NCI-H1436 (cell line): Measurements from ENCODE around the gene NAT14.
A peak's percentile ranks its signal among the peaks of the same experiment; 100 is the strongest.

Experiments used
- DNase-seq: peaks from one replicate; lab custom pipeline; 2025; lab: John Stamatoyannopoulos, UW

NAT14 gene

DNA sequence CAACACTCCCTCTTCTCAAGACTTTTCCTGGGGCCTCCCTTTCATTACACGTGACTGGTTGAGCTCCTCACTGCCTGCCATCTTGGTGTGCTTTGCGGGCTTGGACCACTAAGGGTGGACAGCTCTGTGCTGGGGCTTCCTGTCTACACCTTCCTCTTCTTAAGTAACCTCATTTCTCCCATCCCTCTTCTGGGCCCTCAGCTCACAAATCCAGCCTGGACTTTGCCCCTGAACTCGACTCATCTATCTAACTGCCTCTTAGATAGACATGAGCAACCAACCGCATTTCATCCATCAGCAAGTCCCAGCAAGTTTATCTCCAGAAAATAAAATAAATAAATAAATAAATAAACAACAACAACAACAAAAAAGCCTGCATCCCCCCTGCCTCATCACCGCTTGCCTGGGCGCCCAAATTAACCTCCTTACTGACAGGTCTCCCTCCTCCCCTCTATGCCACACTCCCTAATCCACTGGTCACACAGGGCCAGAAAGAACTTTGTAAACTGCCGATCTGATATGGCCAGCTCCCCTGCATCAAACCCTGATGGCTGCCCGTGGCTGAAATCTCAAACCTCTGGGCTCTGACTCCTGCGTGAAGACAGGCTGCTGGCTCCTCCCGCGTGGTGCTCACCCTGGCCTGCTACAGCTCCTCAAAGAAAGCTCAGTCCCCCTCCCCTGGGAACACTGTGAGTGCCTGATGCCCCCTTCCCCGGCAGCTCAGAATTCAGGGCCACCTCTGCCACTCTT, 31.3 kb upstream of the NAT14 start:
- no peak for DNase-seq

- peak; percentile 22 for DNase-seq
Measured at GRCh38 chr19:55454787-55455243, 30.2 kb upstream of the NAT14 start.

DNA sequence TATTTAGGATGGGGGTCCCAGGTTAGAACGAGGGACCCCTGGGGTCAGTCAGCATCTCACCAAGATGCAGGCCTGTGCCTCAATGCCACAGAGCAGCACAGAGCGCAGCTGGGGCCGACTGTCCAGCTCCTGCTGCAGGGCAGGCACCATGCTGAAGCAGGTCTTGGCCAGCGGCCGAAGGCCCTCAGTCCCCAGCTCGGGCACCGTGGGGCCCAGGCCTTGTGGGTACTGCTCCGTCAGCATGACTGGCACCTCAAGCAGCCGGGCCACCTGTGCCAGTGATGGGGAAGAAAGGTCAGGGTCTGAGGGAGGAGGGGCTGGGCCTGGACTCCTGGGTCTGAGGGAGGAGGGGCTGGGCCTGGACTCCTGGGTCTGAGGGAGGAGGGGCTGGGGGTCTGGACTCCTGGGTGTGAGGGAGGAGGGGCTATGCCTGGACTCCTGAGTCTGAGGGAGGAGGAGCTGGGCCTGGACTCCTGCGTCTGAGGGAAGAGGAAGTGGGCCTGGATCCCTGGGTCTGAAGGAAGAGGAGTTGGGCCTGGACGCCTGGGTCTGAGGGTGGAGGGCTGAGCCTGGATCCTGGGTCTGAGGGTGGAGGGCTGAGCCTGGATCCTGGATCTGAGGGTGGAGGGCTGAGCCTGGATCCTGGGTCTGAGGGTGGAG, 29.3 kb upstream of the NAT14 start:
- no peak for DNase-seq

DNA sequence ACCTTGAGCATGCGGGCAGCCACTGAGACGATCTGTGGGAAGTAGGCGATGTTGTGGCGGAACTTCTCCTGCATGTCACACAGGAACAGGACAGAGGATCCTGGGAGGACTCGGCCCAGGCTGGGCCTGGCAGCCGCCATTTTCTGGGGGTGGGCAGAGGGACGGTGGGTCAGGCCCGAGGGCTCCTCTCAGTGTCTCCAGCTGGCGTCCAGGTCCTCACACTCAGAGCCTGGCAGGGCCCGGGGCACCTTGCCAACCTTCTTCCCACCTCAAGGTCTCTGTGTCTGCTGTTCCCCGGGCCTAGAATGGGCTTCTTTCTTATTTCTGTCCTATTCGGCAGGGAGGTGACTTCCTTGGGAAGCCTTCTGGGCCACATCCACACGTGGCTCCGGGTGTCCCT, 28.6 kb upstream of the NAT14 start:
- DNase-seq: no peak

GRCh38 chr19:55457683-55458457, 27.1 kb upstream of the NAT14 start:
- peak; percentile 37 for DNase-seq

GRCh38 chr19:55459551-55459949, 25.4 kb upstream of the NAT14 start:
- DNase-seq: no peak

DNA sequence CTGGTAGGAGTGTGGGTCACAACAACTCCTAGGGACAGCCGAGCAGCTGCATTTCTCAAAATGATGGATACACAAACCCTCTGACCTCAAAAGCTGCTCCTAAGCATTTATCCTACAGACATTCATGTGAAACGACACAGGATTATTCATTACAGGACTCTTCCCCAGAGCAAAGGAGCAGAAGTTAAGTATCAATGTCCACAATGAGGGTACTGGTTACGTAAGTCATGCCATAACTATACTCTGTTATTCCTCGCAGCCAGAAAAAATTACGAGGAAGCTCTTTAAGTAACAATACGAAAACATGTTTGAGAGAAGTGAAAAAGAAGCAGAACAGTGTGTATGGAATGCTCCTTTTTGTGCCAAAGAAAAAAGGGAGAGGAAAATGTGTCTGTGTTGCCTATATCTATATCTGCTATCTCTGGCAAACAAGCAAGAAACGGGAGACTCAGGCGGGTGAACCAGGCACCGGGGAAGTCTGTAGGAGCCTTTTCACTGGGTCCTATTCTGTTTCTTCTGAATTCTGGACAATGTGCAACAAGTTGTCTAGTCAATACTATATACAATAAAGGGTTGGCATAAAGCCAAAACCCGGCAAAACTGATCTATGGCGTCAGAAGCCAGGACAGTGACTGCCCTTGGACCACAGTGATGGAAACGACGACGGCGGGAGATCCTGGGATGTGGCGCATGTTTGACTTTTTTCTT, 24.9 kb upstream of the NAT14 start:
- no peak for DNase-seq

GRCh38 chr19:55460670-55461258, 24.2 kb upstream of the NAT14 start:
- DNase-seq: peak; percentile 84

GRCh38 chr19:55461259-55461973, 23.6 kb upstream of the NAT14 start, which contains the start of gene ISOC2:
ISOC2 (minus strand) TSS chr19:55461642; CDS start chr19:55456486, 5,156 bp downstream.
- DNase-seq: peak; percentile 100

DNA sequence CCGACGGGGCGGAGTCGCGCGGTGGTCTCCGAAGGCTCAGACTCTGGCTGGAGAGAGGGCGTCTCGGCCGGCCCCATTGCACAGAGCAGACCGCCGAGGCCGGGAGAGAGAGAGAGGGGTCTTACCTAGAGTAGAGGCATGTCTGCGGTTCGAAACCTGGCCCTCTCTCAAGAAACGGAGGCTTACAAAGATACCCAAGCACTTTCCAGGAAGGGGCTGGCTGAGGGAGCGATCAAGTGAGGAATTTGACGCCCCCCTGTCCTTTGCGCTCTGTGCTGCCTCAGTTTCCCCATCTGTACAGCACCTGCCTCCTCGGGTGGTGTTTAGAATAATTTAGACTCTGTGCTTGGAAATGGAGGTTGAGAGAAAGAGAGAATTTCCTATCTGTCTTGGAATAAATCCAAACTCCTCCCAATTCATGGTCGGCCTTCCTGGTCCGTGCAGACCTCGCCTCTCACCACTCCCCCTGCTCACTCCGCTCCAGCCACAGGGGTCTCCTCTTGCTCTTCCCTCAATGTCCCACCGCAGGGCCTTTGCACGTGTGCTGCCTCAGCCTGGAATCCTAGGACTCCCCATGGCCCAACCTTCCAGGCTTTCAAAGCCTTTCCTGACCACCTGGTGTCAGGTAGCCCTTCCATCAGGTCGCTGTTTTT, 22.9 kb upstream of the NAT14 start:
- DNase-seq: no peak

GRCh38 chr19:55462722-55463121, 22.3 kb upstream of the NAT14 start:
- no peak for DNase-seq

DNA sequence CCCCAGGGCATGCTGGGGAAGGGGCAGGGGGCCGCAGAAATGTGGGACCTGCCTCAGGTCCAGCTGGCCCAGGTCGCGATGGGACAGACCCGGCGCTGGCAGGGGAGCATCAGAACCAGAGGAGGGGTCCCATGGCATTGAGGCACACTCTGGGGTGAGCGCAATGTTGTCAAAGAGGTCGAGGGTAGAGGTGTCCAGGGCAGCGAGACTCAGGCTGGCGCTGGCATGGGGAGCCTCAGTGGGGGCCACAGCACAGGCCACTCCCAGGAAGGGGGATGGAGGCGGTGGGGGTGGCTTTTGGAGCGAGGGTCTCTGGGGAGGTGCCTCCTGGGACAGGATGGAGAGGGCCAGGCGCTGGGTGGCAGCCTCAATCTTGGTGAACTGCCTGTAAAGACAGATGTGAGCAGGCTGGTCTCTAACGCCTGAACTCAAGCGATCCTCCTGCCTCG, 21.4 kb upstream of the NAT14 start:
- DNase-seq: no peak

DNA sequence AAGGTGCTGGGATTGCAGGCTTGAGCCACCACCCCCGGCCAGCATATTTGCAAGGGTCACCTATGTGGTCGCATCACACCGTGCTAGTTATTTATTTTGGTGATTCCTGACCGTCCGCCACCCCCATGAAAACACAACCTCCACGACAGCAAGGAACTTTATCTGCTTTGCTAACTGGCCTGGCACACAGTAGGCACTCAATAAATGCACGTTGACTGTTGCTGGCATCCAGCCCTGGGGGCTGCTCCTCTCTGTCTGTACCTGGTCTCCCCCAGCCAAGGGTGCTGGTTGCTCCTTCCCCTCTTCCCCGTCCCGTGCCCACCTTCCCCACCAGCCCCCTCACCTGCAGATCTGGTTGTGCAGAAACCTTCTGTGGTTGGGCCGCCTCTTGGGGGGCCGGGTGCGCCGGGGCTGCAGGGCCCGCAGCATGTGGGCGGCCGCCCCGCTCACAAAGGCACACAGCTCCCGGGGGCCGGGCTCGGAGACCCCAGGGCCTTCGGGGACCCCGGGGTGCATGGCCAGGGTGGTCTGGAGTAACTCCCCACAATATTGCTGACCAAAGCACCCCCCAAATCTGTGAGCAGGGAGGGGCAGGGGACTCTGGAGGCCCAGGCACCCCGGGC, 20.8 kb upstream of the NAT14 start:
- no peak for DNase-seq

DNA sequence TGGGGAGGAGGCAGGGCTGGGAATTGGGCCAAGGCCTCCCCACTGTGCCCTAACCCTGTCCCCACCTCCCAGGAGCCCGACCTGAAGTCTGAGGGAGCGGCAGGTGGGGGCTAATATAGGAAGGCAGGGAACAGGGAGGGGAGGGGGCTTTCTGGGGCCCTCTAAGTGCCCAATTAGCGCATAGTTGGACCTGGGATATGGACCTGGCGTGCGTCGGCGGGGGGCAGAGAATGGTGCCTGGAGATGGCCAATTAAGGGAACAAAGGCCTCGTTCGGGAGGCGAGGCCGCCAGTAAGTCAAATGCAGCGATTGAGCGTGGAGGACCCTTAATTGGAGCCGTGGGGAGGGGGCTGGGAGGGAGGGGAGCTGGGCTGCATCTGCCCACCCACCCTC, 20.3 kb upstream of the NAT14 start, which contains the start of gene C19orf85:
Gene C19orf85, minus strand, starts transcription at position 90 of the 393 bp plus-strand sequence. CDS start 197 bp downstream, outside the sequence.
- peak; percentile 39 for DNase-seq

DNA sequence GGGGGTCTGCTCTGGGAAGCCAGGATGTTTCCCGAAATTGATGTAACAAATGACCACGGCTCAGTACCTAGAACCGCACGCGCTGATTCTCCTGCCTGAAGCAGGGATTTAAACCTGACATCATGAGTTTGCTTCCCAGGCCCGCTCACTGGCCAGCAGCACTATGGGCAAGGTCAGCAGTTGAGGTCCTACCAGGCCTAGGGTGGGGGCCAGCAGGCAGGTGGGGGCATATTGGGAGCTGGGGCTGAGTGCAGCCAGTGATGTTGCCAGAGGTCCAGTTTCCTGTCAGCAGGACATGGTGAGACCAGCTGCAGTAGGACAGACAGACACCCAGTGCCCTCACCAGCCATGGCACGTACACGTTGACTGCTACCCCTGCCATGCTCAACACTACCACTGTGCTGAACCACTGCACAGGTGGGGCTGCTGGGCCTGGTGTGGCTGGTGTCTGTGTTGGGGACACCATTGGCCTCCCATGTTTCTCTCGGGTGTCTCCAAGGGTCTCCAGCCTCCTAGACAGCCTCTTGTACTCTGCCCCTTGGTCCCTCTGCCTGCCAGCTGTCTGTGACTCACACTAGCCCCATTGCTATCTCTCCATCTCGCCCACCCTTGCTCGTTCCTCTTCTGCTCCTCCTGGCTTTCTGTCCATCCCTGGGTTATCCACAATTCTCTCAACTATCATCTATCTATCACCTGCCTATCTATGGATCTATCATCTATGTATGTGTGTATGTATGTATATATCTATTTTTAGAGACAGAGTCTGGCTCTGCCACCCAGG, 19.3 kb upstream of the NAT14 start:
- DNase-seq: no peak

GRCh38 chr19:55466241-55466614, 18.8 kb upstream of the NAT14 start:
- no peak for DNase-seq

- DNase-seq: no peak
Measured at GRCh38 chr19:55467236-55468053, 17.5 kb upstream of the NAT14 start.

GRCh38 chr19:55468054-55468393, 17.0 kb upstream of the NAT14 start:
- no peak for DNase-seq
